ENCODE data around the gene SEC24C. TPM values are rescaled to one million over a fixed set of nuclear protein-coding genes. Genes with fewer than 3 reads are reported as not detected.
"Not testable (repeated sequence)": the region's sequence is repeated elsewhere in the genome, so short reads cannot be mapped to it uniquely, and the experiment has no call there.

The SEC24C gene
- total RNA-seq, 1 experiment from 2014 or later, result 325 TPM

GRCh38 chr10:73787031-73787800 lies 43.0 kb downstream of the SEC24C start:
- not testable (repeated sequence) for H2AFZ ChIP-seq (ENCODE audit: low read length); H3F3A ChIP-seq (ENCODE audit: low read length, unreplicated experiment); ATAC-seq; H3K9me2 ChIP-seq (replicated peaks; ENCODE audit: low read length); H3K9ac ChIP-seq (ENCODE audit: low read length); BruUV-seq (replicated peaks); H3K27ac ChIP-seq (ENCODE audit: low read length); DNase-seq; H3K9me3 ChIP-seq (ENCODE audit: low read length); H3K27me3 ChIP-seq (ENCODE audit: low read length)
- CTCF ChIA-PET, result interaction anchor here (1.3 kb wide), 2 partner anchors 14 to 93 kb away, joined by 3 to 4 read pairs; no protein-coding TSS in a partner anchor
- intact Hi-C loops (cut with micrococcal nuclease), result loop anchor here (5.0 kb wide), 1 partner anchor 135 kb away; no protein-coding TSS in a partner anchor
- Histone ChIP-seq H3K79me2 (ENCODE audit: low read length) (peaks cover 57% of the 10 kb centered on the region), H3K4me1 (ENCODE audit: insufficient read depth, low read length) (peaks cover 28% of the 10 kb centered on the region), H4K20me1 (ENCODE audit: low read length) (0 out of 2 replicates have a peak, but pooled peaks cover 11% of the 10 kb centered on the region), H3K36me3 (ENCODE audit: low read depth, low read length) (peaks cover 29% of the 10 kb centered on the region), H3K4me2 (ENCODE audit: low read length) (peak overlapping the region; percentile 85), H3K4me3 (ENCODE audit: low read length) (peak overlapping the region; percentile 80; the same call in 1 of the 2 replicates)
- POLR2A ChIA-PET (ENCODE audit: unreplicated experiment), result interaction anchor here (0.6 kb wide), 1 partner anchor 87 kb away, joined by 15 read pairs; no protein-coding TSS in a partner anchor

DNA sequence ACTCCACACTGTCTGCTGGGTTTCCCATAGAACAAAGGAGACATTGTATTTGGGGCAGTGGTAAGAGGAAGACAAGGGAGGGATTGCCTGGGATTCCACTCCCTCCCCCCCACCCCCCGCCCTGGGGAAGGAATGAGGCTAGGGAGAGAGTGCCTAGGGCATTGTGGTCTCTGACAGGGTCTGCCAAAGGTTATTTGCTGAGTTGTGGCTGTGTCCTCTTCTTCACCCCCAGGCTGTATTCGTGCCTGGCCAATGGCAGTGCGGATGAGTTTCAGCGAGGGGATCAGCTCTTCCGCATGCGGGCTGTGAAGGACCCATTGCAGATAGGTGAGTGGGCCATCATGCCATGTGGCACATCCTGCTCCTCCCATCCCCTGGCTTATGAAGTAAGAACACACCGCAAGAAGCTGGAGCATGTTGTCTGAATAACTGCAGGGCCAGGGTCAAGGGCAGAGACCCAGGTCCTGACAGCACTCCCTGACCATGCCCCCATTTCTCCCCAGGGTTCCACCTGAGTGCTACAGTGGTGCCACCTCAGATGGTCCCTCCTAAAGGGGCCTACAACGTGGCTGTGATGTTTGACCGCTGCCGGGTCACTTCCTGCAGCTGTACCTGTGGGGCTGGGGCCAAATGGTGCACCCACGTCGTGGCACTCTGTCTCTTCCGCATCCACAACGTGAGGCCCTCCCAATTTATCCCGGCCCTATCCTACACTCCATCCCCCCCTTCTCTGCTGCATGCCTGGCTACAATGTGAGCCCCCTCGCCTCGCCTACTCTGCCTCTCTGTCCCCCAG lies 44.9 kb downstream of the SEC24C start:
- Histone ChIP-seq H2AFZ (ENCODE audit: low read length) (no peak overlapping the region), H3K9ac (ENCODE audit: low read length) (no peak overlapping the region), H3K27ac (ENCODE audit: low read length) (no peak overlapping the region), H3K36me3 (ENCODE audit: low read depth, low read length) (peaks cover 44% of the 10 kb centered on the region), H3K4me1 (ENCODE audit: insufficient read depth, low read length) (peaks cover 17% of the 10 kb centered on the region), H3K79me2 (ENCODE audit: low read length) (peaks cover 39% of the 10 kb centered on the region), H3K27me3 (ENCODE audit: low read length) (no peaks in the 10 kb centered on the region), H4K20me1 (ENCODE audit: low read length) (0 out of 2 replicates have a peak, but pooled peaks cover 5% of the 10 kb centered on the region), H3K9me3 (ENCODE audit: low read length) (no peaks in the 10 kb centered on the region), H3K4me3 (ENCODE audit: low read length) (no peak overlapping the region), H3K4me2 (ENCODE audit: low read length) (no peak overlapping the region), H3F3A (ENCODE audit: low read length, unreplicated experiment) (no peaks in the 10 kb centered on the region), H3K9me2 (replicated peaks; ENCODE audit: low read length) (no peaks in the 10 kb centered on the region)
- intact Hi-C loops (cut with micrococcal nuclease), result loop anchor here (5.0 kb wide), 1 partner anchor 137 kb away; no protein-coding TSS in a partner anchor
- no peak for ATAC-seq
- ChIA-PET POLR2A (ENCODE audit: unreplicated experiment) (no interaction called here), CTCF (interaction anchor here (0.6 kb wide), 1 partner anchor 135 kb away, joined by 4 read pairs; no protein-coding TSS in a partner anchor)
- no peak for TF ChIP-seq EZH2phosphoT487 (IDR thresholded peaks at IDR 0.05; ENCODE audit: borderline replicate concordance, low read length)
- TF ChIP-seq, protein P1, sequence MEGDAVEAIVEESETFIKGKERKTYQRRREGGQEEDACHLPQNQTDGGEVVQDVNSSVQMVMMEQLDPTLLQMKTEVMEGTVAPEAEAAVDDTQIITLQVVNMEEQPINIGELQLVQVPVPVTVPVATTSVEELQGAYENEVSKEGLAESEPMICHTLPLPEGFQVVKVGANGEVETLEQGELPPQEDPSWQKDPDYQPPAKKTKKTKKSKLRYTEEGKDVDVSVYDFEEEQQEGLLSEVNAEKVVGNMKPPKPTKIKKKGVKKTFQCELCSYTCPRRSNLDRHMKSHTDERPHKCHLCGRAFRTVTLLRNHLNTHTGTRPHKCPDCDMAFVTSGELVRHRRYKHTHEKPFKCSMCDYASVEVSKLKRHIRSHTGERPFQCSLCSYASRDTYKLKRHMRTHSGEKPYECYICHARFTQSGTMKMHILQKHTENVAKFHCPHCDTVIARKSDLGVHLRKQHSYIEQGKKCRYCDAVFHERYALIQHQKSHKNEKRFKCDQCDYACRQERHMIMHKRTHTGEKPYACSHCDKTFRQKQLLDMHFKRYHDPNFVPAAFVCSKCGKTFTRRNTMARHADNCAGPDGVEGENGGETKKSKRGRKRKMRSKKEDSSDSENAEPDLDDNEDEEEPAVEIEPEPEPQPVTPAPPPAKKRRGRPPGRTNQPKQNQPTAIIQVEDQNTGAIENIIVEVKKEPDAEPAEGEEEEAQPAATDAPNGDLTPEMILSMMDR (conservative IDR thresholded peaks at IDR 0.05; ENCODE audit: low read depth, low read length), result no peak
- TF ChIP-seq EZH2 (IDR thresholded peaks at IDR 0.05; ENCODE audit: low read length, unreplicated experiment), result no peak
- BruUV-seq (replicated peaks), result no TSS peak
- no peak for DNase-seq

- intact Hi-C loops (cut with micrococcal nuclease), result loop anchor here (5.0 kb wide), 1 partner anchor 137 kb away; no protein-coding TSS in a partner anchor
- no peak for DNase-seq
- ATAC-seq, result no peak
- Histone ChIP-seq H3K4me1 (ENCODE audit: insufficient read depth, low read length) (peaks cover 14% of the 10 kb centered on the region), H2AFZ (ENCODE audit: low read length) (no peak overlapping the region), H3K9me2 (replicated peaks; ENCODE audit: low read length) (no peaks in the 10 kb centered on the region), H4K20me1 (ENCODE audit: low read length) (0 out of 2 replicates have a peak, but pooled peaks cover 5% of the 10 kb centered on the region), H3K4me2 (ENCODE audit: low read length) (no peak overlapping the region), H3K9ac (ENCODE audit: low read length) (no peak overlapping the region), H3K36me3 (ENCODE audit: low read depth, low read length) (peaks cover 50% of the 10 kb centered on the region), H3K9me3 (ENCODE audit: low read length) (no peaks in the 10 kb centered on the region), H3K27ac (ENCODE audit: low read length) (no peak overlapping the region), H3K79me2 (ENCODE audit: low read length) (peaks cover 33% of the 10 kb centered on the region), H3K27me3 (ENCODE audit: low read length) (no peaks in the 10 kb centered on the region), H3K4me3 (ENCODE audit: low read length) (no peak overlapping the region), H3F3A (ENCODE audit: low read length, unreplicated experiment) (no peaks in the 10 kb centered on the region)
- ChIA-PET POLR2A (ENCODE audit: unreplicated experiment) (no interaction called here), CTCF (interaction anchor here (0.5 kb wide), 1 partner anchor 58 kb away, joined by 3 read pairs; no protein-coding TSS in a partner anchor)
- TF ChIP-seq EZH2 (IDR thresholded peaks at IDR 0.05; ENCODE audit: low read length, unreplicated experiment), result no peak
- TF ChIP-seq, protein P1 (conservative IDR thresholded peaks at IDR 0.05; ENCODE audit: low read depth, low read length), result no peak
- TF ChIP-seq EZH2phosphoT487 (IDR thresholded peaks at IDR 0.05; ENCODE audit: borderline replicate concordance, low read length), result no peak
- no TSS peak for BruUV-seq (replicated peaks)
These were observed 45.5 kb downstream of the SEC24C start for GRCh38 chr10:73789659-73790055.

All from PC-3 (cell line).